SKM-1 (cell line): ENCODE results near the gene ZNF385B.
"Not testable (repeated sequence)": the region's sequence is repeated elsewhere in the genome, so short reads cannot be mapped to it uniquely, and the experiment has no call there.

Source experiments
- DNase-seq: peaks from one replicate; lab custom pipeline; 2025; ENCODE audit not compliant: unreplicated experiment; lab: John Stamatoyannopoulos, UW

ZNF385B gene

DNA sequence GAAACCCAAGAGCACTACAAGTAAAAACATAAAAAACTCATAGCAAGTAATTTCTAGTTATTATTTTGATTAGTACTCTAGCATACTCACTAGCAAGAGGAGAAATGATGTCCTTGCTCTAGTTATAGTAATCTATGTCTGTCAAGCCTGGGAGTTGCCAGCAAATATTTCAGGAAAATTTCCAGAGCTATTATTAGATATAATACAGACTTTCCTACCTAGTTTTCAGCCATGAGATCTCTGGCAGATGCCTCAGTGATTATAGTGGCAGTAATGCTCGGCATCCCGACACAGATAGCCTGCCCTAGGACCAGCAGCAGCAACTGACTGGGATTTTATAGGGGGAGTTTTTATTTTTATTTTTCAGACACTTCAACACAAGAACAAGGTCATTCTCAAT is 224.4 kb downstream of the ZNF385B start:
- no peak for DNase-seq

DNA sequence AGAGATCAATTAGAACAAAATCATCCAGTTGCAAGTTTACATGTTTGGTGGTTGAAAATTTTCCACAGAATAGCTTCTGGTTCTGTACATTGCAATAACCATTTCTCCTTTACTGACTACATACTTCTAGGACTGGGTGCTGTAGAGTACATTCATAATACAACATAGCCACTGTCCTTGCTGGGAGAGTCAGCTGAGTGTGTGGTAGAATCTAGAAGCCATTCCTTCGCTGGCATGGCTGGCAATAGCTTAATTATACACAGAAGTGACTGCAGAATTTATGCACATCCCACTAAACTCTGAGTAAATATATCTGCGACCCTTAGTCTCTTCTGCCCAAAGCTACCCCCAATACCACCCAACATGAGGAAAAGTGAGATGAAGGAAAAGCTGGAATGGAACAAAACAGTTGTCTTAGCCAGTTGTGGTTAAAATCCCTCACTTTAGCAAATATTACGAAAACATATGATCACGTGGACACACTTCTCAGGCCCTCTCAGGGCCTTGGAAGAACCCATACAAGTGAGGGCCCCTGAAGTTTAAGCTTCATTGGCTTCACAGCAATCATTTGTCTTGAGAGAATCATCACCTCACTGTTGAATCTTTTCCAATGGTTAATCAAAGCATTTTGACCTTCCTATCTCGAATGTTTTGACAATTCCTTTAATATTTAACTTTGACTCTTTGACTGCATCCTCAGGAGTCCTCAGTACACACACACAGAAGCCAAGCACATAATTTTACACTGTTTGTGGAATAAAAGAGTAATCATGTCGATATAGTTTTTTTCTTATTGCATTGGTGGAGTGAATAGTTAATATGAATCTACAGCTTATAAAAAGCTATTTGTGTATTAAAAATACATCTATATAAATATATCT is 225.1 kb downstream of the ZNF385B start:
- no peak for DNase-seq

DNA sequence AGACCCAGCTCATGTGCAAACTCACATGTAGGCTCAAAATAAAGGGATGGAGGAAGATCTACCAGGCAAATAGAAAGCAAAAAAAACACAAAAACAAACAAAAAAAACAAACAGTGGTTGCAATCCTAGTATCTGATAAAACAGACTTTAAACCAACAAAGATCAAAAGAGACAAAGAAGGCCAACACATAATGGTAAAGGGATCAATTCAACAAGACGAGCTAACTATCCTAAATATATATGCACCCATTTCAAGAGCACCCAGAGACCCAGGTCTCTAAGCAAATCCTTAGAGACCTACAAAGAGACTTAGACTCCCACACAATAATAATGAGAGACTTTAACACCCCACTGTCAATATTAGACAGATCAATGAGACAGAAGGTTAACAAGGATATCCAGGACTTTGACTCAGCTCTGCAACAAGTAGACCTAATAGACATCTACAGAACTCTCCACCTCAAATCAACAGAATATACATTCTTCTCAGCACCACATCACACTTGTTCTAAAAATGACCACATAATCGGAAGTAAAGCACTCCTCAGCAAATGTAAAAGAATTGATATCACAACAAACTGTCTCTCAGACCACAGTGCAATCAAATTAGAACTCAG is 229.5 kb downstream of the ZNF385B start:
- not testable (repeated sequence) for DNase-seq

DNA sequence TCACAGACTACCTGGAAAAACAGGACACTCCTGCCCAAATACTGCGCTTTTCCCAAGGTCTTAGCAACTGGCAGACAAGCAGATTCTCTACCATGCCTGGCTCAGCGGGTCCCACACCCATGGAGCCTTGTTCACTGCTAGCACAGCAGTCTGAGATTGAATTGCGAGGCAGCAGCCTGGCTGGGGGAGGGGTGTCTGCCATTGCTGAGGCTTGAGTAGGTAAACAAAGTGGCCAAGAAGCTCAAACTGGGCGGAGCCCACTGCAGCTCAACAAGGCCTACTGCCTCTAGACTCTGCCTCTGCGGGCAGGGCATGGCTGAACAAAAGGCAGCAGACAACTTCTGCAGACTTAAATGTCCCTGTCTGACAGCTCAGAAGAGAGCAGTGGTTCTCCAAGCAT is 231.6 kb downstream of the ZNF385B start:
- not testable (repeated sequence) for DNase-seq

DNA sequence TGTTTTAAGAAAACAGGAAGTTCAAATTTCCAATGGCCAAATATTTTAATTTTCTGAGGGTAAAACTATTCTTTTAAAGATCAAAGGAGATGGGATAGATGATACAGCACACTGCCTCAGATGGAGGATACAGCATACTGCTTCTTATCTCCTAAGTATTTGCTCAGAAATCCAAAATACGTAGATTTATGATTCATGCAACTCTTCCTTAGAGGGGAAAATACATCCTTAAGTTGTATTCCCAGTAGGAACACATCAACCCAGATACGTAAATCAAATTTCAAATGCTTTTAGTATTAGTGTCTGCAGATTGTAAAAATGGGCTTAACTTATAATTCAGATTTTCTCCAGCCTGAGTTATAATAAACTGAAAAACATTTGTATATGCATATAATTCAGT is 235.2 kb downstream of the ZNF385B start:
- no peak for DNase-seq

DNA sequence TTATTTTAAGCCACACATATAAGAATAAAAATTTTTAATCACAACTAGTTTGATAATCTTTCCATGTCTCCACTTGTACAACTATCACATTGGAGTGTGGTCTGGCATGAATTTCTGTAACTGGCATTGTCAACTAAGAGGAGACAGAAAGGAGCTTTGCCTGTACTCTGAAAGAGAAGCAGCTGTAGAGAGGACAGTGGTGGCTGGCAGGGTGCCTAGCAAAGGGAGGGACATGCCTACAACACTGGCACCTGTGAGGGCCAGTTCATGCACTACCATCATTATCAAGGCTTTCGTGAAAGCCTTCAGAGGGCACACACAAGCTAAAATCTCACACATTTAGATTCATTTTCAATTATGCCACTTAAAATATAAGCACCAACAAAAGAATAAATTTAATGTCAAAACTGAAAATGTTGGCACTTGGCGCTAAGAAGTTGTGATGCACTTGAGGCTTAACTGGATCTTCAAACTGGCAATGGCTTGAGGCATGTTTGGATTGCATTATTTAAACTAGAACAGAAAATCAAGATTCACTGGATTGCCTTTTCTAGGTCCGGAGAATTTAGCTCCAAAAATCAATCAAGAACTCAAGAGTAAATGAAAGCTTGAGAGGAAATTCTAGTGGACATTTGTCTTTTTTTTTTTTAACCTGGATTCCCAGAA is 238.6 kb downstream of the ZNF385B start:
- DNase-seq: no peak

DNA sequence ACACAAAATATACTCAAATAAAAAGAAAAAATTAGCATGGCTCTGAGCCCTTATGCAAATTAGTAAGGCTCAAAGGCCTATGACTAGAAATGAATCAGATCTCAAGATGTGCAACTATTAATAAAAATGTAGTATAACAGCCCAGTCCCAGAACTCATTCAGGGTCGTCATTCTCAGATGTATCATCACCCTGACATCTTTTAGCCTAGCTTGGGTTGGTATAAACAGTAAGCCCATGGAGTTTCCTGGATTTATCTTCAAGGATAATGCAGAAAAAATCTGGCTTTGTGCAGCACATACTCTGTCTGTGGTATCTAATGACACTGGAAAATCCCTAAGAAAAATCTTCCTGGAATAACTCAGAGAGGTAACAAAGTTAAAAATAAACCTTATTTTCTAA is 239.3 kb downstream of the ZNF385B start:
- DNase-seq: no peak

DNA sequence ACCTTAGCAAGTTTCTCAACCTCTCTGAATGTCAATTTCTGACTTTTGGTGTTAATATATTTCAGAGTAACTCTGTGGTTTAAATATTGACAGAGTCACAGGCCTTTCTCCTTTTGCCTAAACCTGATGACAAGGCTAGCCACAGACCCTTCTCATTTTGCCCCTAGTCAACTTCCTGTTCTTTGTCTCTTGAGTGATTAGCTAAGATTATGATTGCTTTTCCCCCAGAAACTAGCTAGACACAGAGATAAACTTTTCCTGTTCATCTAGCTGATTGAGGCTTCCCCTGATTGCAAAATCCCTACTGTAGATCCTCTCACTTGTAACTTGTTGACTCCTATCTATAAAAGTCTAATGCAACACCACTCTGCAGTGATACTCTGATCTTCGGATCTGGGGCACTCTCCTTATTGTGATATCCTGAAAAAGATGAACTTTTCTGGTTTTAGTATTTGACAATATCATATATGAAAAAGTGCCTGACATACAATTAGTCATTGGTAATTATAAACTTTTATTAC is 241.4 kb downstream of the ZNF385B start:
- no peak for DNase-seq

DNA sequence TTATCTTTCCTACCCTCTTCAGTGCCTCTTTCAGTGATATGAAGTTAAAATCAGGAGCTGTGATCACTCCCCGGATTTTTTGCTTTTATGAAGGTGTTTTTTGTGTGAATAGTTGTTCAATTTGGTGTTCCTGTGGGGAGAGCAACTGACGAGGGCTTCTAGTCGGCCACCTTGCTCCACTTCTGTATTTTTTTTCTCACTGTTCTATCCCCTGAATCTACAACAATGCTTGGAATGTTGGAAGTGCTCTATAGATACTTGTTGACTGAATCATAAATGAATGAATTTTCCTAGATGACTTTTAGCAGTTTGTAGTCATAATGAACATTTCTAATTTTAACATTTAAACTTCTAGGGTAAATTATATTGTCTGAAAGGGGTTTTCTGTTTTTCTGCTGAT is 247.3 kb downstream of the ZNF385B start:
- DNase-seq: no peak

DNA sequence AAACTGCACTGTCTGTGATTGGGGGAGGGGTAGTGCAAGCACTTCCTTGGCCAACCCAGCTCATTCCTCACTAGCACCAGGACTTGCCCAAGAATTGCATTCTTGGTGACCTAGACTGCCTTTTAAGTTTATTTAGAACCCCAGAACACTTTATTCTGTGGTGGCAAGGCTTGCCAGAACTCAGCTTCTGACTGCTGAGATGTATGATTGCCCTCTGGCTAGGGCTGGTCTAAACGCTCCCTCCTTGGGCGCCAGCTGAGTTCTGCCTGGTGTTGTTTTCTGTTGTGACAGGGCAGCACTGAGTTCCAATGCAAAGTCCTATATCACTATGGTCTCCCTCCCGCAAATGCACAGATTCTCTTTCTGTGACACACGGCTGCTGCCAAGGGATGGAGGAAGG is 247.7 kb downstream of the ZNF385B start:
- no peak for DNase-seq

DNA sequence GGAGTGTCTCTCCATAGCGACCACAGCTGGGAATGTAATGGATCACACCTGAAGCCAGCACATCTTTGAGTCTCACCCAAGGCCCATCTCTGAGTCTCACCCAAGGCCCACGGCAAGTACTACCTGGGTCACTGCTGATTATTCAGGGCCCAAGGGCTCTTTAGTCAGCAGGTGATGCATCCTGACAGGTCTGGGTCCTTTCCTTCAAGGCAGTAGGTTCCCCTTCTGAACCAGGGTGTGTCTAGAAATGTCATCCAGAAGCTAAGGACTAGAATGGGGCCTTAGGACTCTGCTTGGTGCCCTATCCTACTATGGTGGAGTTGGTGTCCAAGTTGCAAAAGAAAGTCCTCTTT is 248.1 kb downstream of the ZNF385B start:
- no peak for DNase-seq

DNA sequence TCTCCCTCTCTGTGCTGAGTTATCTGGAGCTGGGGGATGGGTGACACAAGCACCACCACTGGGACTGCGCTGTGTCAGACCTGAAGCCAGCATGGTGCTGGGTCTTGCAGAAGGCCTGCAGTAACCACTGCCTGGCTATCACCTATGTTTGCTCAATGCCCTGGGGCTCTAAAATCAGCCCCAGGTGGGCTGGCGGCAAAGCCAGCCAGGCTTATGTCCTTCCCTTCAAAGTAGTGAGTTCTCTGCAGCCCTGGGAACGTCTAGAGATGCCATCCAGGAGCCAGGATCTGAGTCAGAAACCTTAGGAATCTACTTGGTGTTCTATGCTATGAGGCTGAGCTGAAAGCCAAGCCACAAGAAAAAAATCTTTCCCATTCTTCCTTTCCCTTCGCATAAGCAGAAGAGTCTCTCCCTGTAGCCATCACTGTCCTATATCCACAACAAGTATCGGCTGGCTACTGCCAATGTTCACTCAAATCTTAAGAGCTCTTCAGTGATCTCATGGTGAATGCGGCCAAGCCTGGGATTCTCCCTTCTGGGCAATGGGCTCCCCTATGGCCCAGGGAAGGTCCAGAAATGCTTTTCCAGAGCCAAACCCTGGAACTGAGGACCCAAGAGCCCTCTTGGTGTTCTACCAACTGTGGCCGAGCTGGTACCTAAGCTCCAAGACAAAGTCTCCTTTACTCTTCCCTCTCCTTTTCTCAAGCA is 248.7 kb downstream of the ZNF385B start:
- no peak for DNase-seq

DNA sequence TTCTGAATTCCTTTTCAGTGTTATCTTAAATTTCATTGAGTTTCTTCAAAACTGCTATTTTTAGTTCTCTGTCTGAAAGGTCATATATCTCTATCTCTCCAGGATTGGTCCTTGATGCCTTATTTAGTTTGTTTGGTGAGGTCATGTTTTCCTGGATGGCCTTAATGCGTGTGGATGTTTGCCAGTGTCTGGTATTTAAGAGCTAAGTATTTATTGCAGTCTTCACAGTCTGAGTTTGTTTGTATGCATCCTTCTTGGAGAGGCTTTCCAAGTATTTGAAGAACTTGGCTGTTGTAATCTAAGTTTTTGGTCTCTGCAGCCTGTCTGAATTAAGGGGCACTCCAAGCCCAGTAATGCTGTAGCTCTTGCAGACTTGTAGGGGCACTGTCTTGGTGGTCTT is 249.3 kb downstream of the ZNF385B start:
- DNase-seq: no peak

DNA sequence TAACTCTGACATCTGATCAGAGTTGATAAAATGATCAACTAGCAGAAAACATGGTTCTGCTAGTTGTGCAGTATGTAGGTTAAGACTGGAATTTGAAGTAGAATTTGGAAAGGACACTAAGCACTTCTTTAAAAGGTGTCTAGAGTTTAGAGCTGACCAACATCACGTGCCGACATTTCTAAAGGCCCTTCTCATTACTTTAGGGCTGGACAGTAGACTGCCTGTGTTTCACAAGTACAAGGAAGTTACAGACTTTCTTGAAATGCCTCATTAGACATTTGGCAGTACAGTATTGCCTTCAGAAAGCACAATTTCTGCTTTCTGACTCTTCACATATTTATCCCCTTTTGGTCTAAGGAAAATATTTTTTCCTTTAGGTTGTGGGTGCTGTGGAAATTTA is 255.3 kb downstream of the ZNF385B start:
- DNase-seq: no peak

DNA sequence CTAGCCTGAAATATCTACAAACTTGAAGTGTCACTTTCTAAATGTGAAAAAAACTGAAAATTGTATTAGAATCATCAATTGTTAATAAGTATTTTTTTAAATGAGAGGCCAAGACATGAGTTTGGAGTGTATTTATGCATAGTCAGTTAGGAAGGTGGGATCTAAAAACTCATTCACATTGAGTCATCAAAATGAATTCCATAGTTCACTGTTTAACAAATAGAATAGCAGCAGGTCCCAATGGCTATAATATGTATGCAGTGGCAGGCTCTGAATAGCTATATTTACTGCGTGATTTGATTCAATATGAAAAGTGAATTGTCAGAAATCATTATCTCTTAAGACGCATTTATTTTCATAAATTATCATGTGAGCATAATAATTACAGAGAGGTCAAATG is 256.1 kb downstream of the ZNF385B start:
- DNase-seq: no peak

DNA sequence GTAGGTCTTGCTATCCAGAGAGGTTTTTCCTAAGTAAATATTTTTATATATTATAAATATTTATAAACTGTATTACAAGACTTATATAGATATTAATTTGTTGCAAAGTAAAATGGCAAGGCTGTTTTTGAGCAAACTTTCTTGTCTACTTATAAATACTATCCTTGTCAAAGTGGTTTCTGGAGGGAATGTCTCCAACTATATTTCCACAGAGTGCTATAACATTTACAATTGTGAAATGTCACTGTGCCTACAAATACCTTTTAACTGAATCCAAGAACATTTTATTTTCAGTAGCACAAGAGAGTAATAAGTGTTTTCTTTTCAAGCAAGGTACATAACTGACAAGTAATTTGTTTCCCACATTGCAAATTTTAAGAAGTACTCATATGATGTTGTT is 256.8 kb downstream of the ZNF385B start:
- no peak for DNase-seq

DNA sequence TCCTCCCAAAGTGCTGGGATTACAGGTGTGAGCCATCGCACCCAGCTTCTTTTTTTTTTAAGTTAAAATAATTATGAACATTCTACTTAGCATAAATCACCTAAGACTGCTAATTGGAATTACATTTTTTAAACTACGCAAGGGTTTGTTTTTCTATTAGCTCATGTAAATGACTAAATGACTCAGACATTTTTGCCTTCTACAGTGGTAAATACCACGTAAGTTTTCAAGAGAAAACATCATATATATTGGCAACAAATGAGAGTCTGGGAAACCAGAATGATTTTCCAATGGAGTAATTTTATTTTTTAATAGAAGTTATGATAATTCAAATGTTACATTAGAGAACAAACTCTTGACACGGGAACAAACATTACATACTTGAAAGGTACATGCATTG is 259.0 kb downstream of the ZNF385B start:
- no peak for DNase-seq

DNA sequence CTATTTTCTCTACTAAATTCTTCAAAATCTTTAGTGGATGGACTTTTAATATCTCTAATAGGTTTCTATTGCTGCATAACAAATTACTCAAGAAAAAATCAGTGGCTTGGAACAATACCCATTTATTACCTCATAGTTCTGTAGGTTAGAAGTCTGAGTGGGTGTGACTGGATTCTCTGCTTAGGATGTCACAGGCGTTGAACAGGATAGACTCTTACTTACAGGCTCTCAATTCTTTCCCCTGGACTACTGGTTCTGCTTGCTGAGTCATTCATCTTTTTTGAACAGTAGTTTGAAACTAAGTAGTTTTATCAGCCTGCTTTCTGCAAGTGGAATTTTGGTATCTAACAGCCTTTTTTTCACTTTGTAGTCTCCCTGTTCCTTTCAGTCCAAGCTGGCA is 265.4 kb downstream of the ZNF385B start:
- DNase-seq: no peak

DNA sequence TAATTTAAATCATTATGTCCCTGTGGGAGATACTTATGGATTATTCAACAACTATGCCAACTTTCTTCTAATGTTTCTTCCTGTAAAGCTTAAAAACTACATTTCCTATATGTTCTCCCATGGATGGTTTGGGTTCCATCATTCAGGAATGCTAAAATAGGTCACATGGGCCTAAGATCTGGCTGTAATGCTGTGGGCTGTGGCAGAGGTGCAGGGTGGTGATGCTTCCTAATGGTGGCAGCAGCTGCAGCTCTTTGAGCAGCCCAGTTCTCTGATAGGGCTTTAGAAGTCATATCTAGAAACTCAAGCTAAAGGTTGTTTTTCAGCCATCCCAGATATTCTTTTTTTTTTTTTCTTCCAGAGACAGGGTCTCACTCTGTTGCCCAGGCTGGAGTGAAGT is 266.1 kb downstream of the ZNF385B start:
- DNase-seq: no peak

DNA sequence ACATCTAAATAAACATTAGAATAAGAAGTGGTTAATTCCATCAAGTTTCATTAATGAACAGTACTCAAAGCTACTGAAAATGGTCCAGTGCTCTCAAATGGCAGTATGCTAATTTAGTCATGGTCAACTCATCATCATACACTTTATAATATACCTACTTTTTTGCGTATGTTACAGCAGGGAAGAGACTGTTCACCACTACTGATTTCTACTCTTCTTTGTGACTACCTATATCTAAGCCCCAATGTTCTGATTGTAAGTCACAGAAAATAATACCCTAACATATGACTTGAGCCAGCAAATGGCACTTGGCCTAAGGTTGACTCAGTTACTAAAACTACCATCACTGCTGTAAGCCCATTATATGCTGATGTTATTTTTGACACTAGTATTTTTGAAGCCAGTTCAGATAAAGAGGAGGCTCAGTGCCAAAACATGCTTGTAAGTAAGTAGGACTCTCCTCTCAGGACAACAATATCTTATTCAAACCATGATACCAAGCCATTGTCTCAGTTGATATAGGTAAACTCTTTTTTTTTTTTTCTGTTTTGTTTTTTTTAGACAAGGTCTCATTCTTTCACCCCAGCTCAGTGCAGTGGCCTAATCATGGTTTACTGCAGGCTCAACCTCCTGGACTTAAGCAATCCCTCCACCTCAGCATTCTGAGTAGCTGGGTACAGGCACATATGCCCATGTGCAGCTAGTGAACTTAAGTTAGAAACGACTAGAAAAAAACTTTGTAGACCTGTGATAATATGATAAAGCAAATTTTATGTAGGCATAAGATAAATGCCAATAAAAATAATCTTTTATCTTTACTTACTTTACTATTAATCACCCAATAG is 266.9 kb downstream of the ZNF385B start:
- no peak for DNase-seq

DNA sequence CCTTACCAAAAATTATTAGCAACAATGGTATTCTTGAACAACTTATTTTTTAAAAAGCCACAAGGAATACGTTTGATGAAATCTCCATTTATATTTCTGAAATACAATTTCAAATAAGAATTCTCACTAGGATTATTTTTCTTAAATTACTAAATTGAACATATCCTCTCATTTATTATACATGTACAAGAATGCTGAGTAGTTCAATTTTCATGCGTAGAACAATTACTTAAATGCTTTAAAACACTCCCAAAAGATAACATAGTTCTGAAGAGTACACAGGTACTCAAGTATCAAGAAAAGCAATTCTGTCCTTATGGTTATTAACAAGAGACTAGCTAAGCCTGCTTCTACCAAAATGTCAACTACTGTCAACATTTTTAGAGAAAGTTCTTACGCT is 268.1 kb downstream of the ZNF385B start:
- no peak for DNase-seq
